Activated naive CD8-positive, alpha-beta T cell (primary cell): ENCODE data around the gene NAV2.

Source experiments
- H3K27ac Mint-ChIP-seq: one replicate; pipeline ENCODE4 v1.8.0; 2021; ENCODE audit warnings: mixed read lengths
- H3K27me3 Mint-ChIP-seq: one replicate; pipeline ENCODE4 v1.8.0; 2021; ENCODE audit warnings: mixed read lengths
- H3K36me3 Mint-ChIP-seq: one replicate; pipeline ENCODE4 v1.8.0; 2021; ENCODE audit warnings: mixed read lengths
- H3K4me1 Mint-ChIP-seq: one replicate; pipeline ENCODE4 v1.8.0; 2021; ENCODE audit warnings: low read depth, mixed read lengths
- H3K4me3 Mint-ChIP-seq: one replicate; pipeline ENCODE4 v1.8.0; 2021; ENCODE audit warnings: mild to moderate bottlenecking, mixed read lengths
- H3K9me3 Mint-ChIP-seq: one replicate; pipeline ENCODE4 v1.8.0; 2021; ENCODE audit warnings: low read depth, mixed read lengths

The NAV2 gene

DNA sequence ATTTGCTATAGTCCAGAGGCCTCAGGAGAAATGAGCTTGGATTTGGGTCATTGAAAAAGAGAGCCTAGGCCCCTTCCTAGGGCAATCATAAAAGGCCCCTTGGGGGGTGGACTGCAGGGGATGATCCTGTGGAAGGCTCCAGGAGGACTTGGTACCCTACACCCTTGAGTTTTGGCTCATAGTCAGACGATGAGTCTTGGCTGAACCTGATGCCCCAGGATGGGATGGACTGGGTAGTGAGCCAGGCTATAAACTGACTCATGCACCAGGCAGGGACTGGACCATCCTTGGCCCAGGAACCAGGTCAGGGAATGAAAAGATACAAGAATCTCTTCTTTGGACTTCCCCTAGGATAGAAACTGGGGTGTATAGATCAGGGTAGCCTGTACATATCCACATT is 54.2 kb downstream of the NAV2 start:
- Mint-ChIP-seq H3K9me3 (no peaks in the 10 kb centered on the region), H3K4me3 (no peak overlapping the region), H3K27ac (no peak overlapping the region), H3K27me3 (peaks cover 5% of the 10 kb centered on the region), H3K36me3 (no peaks in the 10 kb centered on the region), H3K4me1 (no peaks in the 10 kb centered on the region)

- Mint-ChIP-seq H3K36me3 (no peaks in the 10 kb centered on the region), H3K9me3 (no peaks in the 10 kb centered on the region), H3K4me1 (no peaks in the 10 kb centered on the region), H3K27me3 (peaks cover 5% of the 10 kb centered on the region), H3K27ac (no peak overlapping the region), H3K4me3 (no peak overlapping the region)
Observed at GRCh38 chr11:19767627-19768151, 55.1 kb downstream of the NAV2 start.

DNA sequence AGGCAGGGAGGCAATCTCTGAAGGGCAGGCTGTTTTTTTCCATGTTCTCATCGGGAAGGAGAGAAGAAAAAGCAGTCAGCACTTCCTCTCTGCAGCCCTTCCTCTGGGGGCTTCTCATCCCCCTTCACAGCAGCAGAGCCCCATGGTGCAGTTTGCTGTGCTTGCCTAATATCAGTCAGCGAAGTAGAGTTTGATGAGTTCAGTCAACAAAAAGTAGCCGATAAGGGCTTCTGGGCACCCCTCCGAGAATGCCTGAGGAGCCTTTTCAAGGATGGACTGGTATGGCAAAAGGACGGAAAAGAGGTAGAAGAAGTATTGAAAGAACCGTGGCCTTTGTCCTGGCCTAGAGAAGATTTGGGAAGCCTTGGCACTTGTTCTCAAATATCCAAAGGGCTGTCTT is 55.6 kb downstream of the NAV2 start:
- Mint-ChIP-seq H3K9me3 (no peaks in the 10 kb centered on the region), H3K4me3 (no peak overlapping the region), H3K36me3 (no peaks in the 10 kb centered on the region), H3K4me1 (no peaks in the 10 kb centered on the region), H3K27ac (no peak overlapping the region), H3K27me3 (peaks cover 5% of the 10 kb centered on the region)

DNA sequence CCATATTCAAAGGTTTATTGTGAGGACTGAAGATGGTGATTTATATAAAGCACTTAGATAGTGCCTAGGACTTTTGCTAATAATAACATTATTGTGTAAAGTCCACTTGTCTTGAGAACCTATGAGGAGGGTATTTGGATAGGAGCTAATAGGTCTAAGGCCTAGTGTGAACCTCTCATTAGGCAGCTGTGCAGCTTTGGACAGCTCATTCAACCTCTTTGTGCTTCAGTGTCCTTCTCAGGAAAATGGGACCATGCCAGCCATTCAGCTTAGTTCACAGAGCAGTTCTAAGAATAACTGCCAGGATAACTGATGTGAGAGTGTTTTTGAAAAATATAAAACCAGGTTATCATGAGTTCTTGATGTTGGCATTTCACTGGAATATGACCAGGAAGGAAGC is 56.2 kb downstream of the NAV2 start:
- Mint-ChIP-seq H3K27ac (no peak overlapping the region), H3K9me3 (no peaks in the 10 kb centered on the region), H3K4me1 (no peaks in the 10 kb centered on the region), H3K4me3 (no peak overlapping the region), H3K36me3 (no peaks in the 10 kb centered on the region), H3K27me3 (peaks cover 5% of the 10 kb centered on the region)

DNA sequence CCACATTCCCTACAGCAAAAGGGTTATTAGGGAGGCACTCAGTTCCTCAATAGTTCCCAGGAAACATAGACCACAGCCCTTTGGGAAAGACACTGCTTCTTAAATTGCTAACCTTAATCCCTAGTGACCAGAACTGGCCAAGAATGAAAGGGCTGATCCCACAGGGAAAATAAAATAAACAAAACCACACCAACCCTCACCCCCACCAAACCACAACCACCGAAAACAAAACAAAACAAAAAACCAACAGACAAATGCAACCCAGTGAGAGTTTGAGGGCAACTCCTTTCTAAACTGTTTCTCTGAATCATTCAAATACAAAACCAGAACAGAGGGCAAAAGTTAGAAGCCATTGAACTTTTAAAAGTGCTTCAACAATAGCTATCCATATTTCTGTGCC is 57.2 kb downstream of the NAV2 start:
- peaks cover 7% of the 10 kb centered on the region for H3K27me3 Mint-ChIP-seq
- H3K36me3 Mint-ChIP-seq = no peaks in the 10 kb centered on the region
- no peak overlapping the region for H3K4me3 Mint-ChIP-seq
- H3K27ac Mint-ChIP-seq = no peak overlapping the region
- no peaks in the 10 kb centered on the region for H3K4me1 Mint-ChIP-seq
- no peaks in the 10 kb centered on the region for H3K9me3 Mint-ChIP-seq

DNA sequence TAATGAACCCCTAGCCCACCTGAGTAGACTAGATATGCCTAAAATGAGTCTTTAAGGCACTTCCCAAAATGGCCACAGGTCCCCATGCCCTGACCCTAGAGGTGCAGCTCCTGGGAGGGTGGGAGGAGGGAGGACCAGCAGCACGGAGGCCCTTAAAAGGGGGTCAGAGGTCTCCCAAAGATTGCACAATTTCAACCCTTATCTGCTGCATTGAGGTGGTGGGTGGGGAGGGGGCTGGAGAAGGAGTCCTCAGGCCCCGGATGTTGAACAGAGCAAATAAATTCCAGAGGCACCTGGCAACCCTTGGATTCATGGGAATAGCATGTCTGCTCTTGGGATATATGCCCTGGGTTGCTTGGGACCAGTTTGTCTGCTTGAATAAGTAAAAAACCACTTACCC is 57.6 kb downstream of the NAV2 start:
- Mint-ChIP-seq H3K27ac (no peak overlapping the region), H3K27me3 (peaks cover 10% of the 10 kb centered on the region), H3K9me3 (no peaks in the 10 kb centered on the region), H3K36me3 (no peaks in the 10 kb centered on the region), H3K4me1 (no peaks in the 10 kb centered on the region), H3K4me3 (no peak overlapping the region)

DNA sequence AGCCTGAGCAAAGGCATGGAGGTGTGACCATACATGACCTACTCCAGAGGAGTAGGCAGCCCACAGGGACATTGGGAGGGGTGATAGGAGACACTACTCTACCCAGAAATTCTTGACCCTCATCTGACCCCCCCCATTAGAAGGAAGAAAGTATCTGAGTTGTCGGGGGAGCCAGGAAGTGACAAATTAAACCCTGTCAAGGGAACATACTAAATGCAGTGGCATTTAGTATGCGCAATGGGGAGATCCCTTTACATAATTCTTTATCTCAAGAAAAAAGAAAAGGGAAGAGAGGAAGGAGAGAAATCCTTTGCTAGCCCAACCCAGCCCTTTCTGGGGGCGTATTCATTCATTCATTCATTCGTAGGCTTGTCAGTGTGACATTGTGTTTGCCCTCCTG is 58.8 kb downstream of the NAV2 start:
- Mint-ChIP-seq H3K27ac (no peak overlapping the region), H3K9me3 (no peaks in the 10 kb centered on the region), H3K36me3 (no peaks in the 10 kb centered on the region), H3K4me1 (no peaks in the 10 kb centered on the region), H3K4me3 (no peak overlapping the region), H3K27me3 (peaks cover 16% of the 10 kb centered on the region)

- no peaks in the 10 kb centered on the region for H3K9me3 Mint-ChIP-seq
- no peaks in the 10 kb centered on the region for H3K36me3 Mint-ChIP-seq
- H3K4me3 Mint-ChIP-seq = no peak overlapping the region
- H3K27ac Mint-ChIP-seq = no peak overlapping the region
- peaks cover 3% of the 10 kb centered on the region for H3K4me1 Mint-ChIP-seq
- peaks cover 12% of the 10 kb centered on the region for H3K27me3 Mint-ChIP-seq
Observed at GRCh38 chr11:19772480-19772879, 59.8 kb downstream of the NAV2 start.

- no peaks in the 10 kb centered on the region for H3K36me3 Mint-ChIP-seq
- H3K27ac Mint-ChIP-seq = no peak overlapping the region
- H3K4me1 Mint-ChIP-seq = peaks cover 8% of the 10 kb centered on the region
- H3K27me3 Mint-ChIP-seq = peaks cover 24% of the 10 kb centered on the region
- no peaks in the 10 kb centered on the region for H3K9me3 Mint-ChIP-seq
- no peak overlapping the region for H3K4me3 Mint-ChIP-seq
Observed at GRCh38 chr11:19774329-19774728, 61.7 kb downstream of the NAV2 start.

DNA sequence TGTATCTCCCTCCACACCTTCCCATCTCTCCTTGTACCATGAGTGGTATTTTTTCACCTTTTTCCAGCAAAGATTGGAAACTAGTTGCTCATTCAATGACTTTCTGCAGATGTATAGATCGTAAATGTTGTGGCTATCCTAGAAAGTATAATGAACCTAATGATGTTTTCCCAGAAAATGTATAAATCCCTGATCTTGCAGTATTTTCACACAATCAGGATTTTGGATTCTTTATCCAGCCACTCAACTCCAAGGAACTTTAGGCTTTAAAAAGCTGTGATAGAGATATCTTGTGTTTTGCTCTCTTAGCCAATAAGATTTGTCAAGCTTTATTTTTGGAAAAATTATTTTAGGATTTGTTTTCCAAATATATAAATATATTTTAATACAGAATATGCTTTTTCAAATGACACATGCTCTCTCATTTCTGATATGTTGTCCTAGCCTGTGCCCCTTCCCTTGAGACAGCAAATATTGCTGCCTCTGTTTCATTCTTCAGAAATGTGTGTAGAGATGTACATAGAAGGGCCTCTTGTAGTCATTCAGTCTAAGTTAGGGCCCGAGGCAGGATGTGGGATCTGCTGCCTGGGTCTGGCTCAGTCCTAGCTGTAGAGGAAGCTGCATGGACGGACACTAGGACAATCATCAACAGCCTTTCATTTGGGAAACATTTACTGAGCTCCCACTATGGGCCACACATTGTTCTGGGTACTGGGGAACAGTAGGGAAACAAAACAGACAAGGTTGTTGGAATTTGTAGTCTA is 62.4 kb downstream of the NAV2 start:
- peaks cover 30% of the 10 kb centered on the region for H3K27me3 Mint-ChIP-seq
- no peak overlapping the region for H3K27ac Mint-ChIP-seq
- peaks cover 8% of the 10 kb centered on the region for H3K4me1 Mint-ChIP-seq
- no peaks in the 10 kb centered on the region for H3K9me3 Mint-ChIP-seq
- no peaks in the 10 kb centered on the region for H3K36me3 Mint-ChIP-seq
- H3K4me3 Mint-ChIP-seq = no peak overlapping the region

DNA sequence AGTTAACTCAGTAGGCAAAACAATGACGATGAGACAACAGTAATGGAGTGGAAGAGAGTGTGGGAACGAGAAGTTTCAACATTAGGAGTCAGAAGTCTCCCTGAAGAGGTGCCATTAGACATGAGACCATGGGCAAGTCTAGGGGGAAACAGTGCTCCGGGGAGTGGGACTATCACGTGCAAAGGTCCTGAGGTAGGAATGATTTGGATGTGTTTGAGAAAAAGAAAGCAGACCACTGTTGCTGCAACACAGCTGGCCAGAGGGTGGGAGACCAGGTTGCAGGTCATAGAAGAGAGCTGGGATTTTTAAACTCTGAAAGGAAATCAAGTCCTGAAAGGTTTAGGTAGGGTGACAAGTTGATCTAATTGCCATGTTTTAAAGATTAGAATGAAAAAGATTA is 63.0 kb downstream of the NAV2 start:
- H3K9me3 Mint-ChIP-seq = no peaks in the 10 kb centered on the region
- H3K27me3 Mint-ChIP-seq = peaks cover 31% of the 10 kb centered on the region
- H3K36me3 Mint-ChIP-seq = no peaks in the 10 kb centered on the region
- peaks cover 8% of the 10 kb centered on the region for H3K4me1 Mint-ChIP-seq
- H3K27ac Mint-ChIP-seq = no peak overlapping the region
- no peak overlapping the region for H3K4me3 Mint-ChIP-seq

DNA sequence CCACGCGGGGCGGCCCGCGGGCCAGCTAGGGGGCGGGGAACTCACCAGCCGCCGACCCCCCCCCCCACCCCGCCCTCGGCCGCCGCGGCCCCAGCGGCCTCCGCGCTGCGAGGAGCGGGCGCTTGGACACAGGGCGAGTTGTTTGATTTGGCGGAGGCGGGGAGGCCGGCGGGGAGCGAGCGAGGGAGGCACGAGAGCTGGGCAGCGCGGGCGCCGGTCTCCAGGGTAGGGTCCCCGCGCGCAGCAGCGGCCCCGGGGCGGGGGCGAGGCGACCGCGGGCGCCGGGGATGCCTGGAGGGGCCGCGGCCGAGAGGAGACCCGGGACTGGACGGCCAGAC is 64.4 kb downstream of the NAV2 start:
- H3K36me3 Mint-ChIP-seq = no peaks in the 10 kb centered on the region
- no peaks in the 10 kb centered on the region for H3K9me3 Mint-ChIP-seq
- H3K4me3 Mint-ChIP-seq = no peak overlapping the region
- H3K27me3 Mint-ChIP-seq = peaks cover 31% of the 10 kb centered on the region
- peaks cover 8% of the 10 kb centered on the region for H3K4me1 Mint-ChIP-seq
- no peak overlapping the region for H3K27ac Mint-ChIP-seq

GRCh38 chr11:19777377-19778102 is 64.9 kb downstream of the NAV2 start:
- H3K27ac Mint-ChIP-seq = peak overlapping the region; percentile 72
- peaks cover 8% of the 10 kb centered on the region for H3K4me1 Mint-ChIP-seq
- H3K4me3 Mint-ChIP-seq = peak overlapping the region; percentile 69
- H3K27me3 Mint-ChIP-seq = peaks cover 31% of the 10 kb centered on the region
- no peaks in the 10 kb centered on the region for H3K9me3 Mint-ChIP-seq
- no peaks in the 10 kb centered on the region for H3K36me3 Mint-ChIP-seq

GRCh38 chr11:19779740-19780139 is 67.1 kb downstream of the NAV2 start:
- no peak overlapping the region for H3K4me3 Mint-ChIP-seq
- no peaks in the 10 kb centered on the region for H3K9me3 Mint-ChIP-seq
- H3K27ac Mint-ChIP-seq = no peak overlapping the region
- no peaks in the 10 kb centered on the region for H3K36me3 Mint-ChIP-seq
- peaks cover 30% of the 10 kb centered on the region for H3K27me3 Mint-ChIP-seq
- H3K4me1 Mint-ChIP-seq = peaks cover 8% of the 10 kb centered on the region

GRCh38 chr11:19781351-19781750 is 68.7 kb downstream of the NAV2 start:
- Mint-ChIP-seq H3K4me1 (peaks cover 8% of the 10 kb centered on the region), H3K27ac (no peak overlapping the region), H3K36me3 (no peaks in the 10 kb centered on the region), H3K9me3 (no peaks in the 10 kb centered on the region), H3K4me3 (no peak overlapping the region), H3K27me3 (peaks cover 23% of the 10 kb centered on the region)

DNA sequence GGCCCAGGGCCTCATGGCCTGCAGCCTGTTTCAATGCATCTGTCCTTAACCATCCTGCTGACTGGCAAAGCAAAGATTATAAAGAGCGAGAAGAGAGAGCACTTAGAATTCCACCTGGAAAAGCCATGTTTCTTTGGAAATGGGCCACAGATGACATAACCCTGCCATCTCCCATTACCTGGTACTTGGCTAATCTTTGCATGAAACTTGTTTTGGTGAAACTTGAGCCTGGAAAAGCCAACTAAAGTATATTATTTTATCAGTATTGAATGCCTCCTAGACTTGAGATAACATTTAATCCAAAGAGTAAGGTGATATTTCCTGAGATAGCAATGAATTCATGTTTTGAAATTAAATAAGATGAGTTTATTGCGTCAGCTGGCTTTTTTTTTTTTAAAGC is 72.6 kb downstream of the NAV2 start:
- H3K4me3 Mint-ChIP-seq = no peak overlapping the region
- H3K27me3 Mint-ChIP-seq = peaks cover 5% of the 10 kb centered on the region
- no peaks in the 10 kb centered on the region for H3K36me3 Mint-ChIP-seq
- H3K27ac Mint-ChIP-seq = no peak overlapping the region
- no peaks in the 10 kb centered on the region for H3K9me3 Mint-ChIP-seq
- no peaks in the 10 kb centered on the region for H3K4me1 Mint-ChIP-seq
